ENCODE data around the gene LSMEM2. TPM values are rescaled to one million over a fixed set of nuclear protein-coding genes. Genes with fewer than 3 reads are reported as not detected.

Gene LSMEM2
- total and polyA plus RNA-seq, 2 of the 8 experiments (the other 6 are each of a cell fraction or from before 2014, with no cell fraction given) = 0.58 to 0.68 TPM

- TF ChIP-seq CTCF (IDR thresholded peaks at IDR 0.05; ENCODE audit: control extremely low read depth in 1 of 3, insufficient read depth in 1 of 3, low read depth in 1 of 3, low read length in 3 of 3) = no peak
- no peak for TF ChIP-seq CEBPB (IDR thresholded peaks at IDR 0.05; ENCODE audit: low read depth, low read length)
- TF ChIP-seq CHD1 (IDR thresholded peaks at IDR 0.05; ENCODE audit: low read depth, low read length) = no peak
- TF ChIP-seq KDM1A (IDR thresholded peaks at IDR 0.05; ENCODE audit: borderline replicate concordance, low read length) = no peak
- no peak for TF ChIP-seq RNF2 (IDR thresholded peaks at IDR 0.05; ENCODE audit: borderline replicate concordance, low read depth, low read length, missing control alignments, poor library complexity, severe bottlenecking)
- no peak for TF ChIP-seq CBX8 (IDR thresholded peaks at IDR 0.05; ENCODE audit: borderline replicate concordance, low read depth, low read length)
- no peak for TF ChIP-seq ATF2 (IDR thresholded peaks at IDR 0.05; ENCODE audit: low read length)
- no peak for TF ChIP-seq FOSL1 (IDR thresholded peaks at IDR 0.05; ENCODE audit: insufficient read depth, low read depth, low read length)
- no peak for TF ChIP-seq SP1 (IDR thresholded peaks at IDR 0.05; ENCODE audit: low read depth, low read length)
Measured at GRCh38 chr3:50286322-50287227, 7.7 kb downstream of the LSMEM2 start (continued).
